GM20431 (cell line): ENCODE measurements around the gene CASP12.
"Not testable (repeated sequence)": the region's sequence is repeated elsewhere in the genome, so short reads cannot be mapped to it uniquely, and the experiment has no call there.

ENCODE experiments used
- in situ Hi-C: fragments of 300-500 bp; cut with MseI, MboI; formaldehyde crosslinking; loops from one replicate; pipeline ENCODE4 v1.15.0; 2020; ENCODE audit warnings: low sequenced_read_pairs; ENCODE audit not compliant: unreplicated experiment

CASP12 gene

DNA sequence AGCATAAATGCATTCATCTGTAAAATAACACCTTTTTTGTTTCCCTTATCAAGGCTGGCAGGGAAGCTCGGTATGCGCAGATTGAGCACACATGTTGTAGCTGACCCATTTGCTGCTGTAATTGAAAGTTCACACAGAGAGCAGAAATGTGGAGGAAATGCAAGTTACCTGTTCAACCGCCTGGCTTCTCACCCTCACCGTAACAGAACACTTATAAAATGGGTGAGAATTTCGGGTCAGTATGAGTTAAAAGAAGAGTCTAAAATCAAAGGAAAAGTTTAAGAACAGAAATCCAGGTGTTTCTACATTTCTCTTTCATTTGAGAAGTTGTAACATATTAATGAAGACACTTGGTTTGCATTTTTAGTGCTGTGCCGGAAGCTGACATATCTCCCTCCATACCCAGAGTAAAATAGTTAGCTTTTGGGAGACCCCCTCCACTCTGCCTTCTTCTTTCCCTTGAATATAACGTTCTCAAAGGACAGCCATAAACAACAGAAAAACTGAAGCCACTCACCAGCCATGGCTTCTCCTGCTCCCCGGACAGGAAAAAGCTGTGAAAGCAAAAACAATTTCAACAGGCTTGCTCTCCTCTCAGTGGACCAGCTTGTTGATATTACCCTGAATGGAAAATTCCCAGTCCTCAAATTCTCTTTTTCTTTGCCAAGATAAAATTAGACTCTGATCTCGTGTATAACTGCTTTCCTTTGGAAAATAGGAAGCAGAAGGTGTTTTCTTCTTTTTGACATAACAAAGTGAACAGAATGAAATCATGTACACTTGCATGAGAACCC, at the start of gene CASP12:
Gene CASP12 (minus strand): TSS at position 570 of the 794 bp plus-strand sequence.
- in situ Hi-C loops: no loop called here

DNA sequence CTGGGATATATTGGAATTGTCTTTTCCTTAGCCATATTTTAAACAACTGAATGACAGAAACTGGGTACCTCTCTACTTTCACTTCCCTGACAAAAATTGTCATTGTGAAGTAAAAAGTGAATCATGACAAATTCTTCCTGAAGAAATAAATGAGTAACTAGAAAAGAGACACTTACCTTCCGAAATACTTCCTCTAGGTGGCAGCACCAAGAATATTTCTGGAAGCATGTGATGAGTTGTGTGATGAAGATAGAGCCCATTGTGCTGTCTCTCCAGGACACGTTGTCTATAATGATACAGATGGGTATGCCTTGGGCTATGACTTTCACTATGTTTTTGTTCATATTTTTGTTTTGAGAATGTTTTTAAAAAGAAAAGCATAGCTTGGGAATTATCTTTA, 48.6 kb upstream of the CASP12 start:
- in situ Hi-C loops: no loop called here

DNA sequence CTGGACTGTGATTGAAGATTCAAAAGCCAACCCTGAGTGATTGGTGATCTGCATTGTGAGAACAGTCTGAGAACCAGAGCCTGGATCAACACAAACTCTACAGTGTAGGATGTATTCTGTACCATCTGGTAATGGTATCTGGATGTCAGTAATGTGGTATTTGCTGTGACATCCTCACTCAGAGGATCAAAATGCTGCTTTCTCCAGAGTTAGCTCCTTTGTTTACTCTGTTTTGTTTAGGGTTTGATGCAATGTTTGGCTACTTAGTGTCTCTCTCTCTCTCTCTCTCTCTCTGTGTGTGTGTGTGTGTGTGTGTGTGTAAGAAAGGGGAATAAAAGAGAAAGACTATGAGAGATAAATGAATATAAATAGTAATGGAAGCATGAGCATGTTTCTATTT, 45.8 kb upstream of the CASP12 start:
- in situ Hi-C loops: no loop called here

GRCh38 chr11:104943561-104943960, 45.3 kb upstream of the CASP12 start:
- in situ Hi-C loops: no loop called here

GRCh38 chr11:104934594-104934993, 36.3 kb upstream of the CASP12 start:
- in situ Hi-C loops: no loop called here

GRCh38 chr11:104934073-104934472, 35.8 kb upstream of the CASP12 start:
- in situ Hi-C loops: not testable (repeated sequence)

DNA sequence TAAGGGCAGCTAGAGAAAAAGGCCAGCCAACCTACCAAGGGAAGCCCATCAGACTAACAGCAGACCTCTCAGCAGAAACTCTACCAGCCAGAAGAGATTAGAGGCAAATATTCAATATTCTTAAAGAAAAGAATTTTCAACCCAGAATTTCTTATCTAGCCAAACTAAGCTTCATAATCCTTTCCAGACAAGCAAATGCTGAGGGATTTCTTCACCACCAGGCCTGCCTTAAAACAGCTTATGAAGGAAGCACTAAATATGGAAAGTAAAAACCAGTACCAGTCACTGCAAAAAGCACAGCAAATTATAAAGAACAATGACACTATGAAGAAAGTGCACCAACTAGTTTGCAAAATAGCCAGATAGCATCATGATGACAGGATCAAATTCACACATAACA, 30.6 kb upstream of the CASP12 start:
- in situ Hi-C loops: no loop called here

- in situ Hi-C loops: no loop called here
Observed at GRCh38 chr11:104926771-104927611, 28.7 kb upstream of the CASP12 start.

DNA sequence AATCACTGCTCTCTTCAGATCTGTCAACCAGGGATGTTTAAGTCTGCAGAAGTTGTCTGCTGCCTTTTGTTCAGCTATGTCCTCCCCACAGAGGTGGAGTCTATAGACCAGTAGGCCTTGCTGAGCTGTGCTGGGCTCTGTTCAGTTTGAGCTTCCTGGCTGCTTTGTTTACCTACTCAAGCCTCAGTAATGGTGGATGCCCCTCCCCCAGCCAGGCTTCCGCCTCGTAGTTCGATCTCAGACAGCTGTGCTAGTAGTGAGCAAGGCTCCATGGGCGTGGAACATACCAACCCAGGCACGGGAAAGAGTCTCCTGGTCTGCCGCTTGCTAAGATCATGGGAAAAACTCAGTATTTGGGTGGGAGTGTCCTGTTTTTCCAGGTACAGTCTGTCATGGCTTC, 27.6 kb upstream of the CASP12 start:
- in situ Hi-C loops: no loop called here

- in situ Hi-C loops: no loop called here
Observed at GRCh38 chr11:104918113-104918824, 20.0 kb upstream of the CASP12 start.

GRCh38 chr11:104917271-104918112, 19.2 kb upstream of the CASP12 start:
- in situ Hi-C loops: no loop called here

GRCh38 chr11:104916442-104916841, 18.2 kb upstream of the CASP12 start:
- in situ Hi-C loops: no loop called here

- in situ Hi-C loops: no loop called here
Observed at GRCh38 chr11:104912102-104912501, 13.8 kb upstream of the CASP12 start.

DNA sequence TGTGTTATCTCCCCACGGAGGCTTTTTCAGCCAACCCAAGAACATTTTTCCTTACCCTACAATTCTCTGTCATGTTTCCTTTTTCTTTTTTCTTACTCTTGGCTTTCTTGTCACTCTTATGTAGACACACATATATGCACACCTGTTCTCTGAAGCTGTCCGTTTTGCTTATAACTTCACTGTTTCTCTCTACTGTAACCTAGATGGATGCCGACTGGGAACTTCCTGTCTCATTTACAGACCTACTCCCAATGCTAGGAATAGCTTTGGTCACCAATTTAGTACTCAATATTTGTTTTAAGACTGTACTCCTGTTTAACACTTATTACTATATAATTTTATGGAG, 9.9 kb upstream of the CASP12 start:
- in situ Hi-C loops: no loop called here

DNA sequence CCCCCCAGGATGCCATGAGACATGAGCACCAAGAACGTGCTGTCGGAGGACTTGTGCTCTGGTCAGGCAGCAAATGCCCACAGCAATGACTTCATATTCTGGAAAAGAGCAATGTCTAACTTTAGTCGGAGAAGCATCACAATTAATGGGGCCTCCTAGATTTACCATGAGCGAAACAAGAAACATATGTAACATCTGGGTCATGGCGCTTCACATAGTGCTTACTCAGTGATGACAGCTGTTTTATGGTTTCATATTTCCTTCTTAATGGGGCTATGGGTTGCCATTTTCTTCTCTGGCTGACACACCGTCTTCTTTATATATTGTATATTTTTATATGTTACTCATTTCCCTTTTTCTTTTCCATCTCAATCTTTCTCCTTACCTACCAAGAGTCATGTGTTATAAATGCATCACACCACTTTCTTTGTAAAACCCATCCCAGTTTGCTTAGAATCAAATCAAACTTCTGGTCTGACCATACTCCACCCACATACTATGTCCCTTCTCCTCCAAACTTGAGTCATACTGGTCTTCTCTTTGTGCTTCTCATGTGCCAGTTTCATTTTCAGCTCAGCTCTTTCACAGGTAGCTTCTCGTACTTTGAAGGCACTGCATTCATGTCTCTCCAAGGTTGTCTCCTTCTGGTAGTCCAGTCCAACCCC, 9.4 kb upstream of the CASP12 start:
- in situ Hi-C loops: no loop called here

DNA sequence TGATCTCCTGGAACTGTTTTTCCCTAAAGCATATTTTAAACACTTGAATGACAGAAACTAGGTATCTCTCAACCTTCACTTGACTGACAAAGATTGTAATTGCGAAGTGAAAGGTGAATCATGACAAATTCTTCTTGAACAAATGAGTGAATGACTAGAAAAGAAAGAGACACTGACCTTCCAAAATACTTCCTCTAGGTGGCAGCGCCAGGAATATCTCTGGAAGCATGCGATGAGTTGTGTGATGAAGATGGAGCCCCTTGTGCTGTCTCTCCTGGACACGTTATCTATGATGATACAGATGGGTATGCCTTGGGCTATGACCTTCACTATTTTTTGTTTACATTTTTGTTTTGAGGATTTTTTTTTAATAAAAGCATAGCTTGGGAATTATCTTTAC, 7.0 kb upstream of the CASP12 start:
- in situ Hi-C loops: no loop called here

DNA sequence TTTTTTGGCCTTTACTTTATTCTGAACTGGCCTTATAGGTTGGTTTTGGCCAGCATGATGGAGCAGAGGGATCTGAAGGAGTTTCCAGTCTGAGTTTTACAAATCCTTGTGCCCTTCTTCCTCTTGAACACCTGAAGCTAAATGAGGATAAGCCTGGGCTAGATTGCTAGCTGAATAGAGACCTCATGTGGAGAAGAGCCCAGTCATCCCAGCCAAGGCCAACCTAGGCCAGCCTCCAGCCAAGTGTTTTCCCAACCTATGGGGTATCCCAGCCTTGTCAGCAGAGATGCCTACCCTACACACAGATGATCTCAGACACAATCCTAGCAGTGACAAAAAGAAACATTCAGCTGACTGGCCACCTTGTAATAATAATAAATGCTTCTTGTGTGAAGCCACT, 966 bp upstream of the CASP12 start:
- in situ Hi-C loops: no loop called here

DNA sequence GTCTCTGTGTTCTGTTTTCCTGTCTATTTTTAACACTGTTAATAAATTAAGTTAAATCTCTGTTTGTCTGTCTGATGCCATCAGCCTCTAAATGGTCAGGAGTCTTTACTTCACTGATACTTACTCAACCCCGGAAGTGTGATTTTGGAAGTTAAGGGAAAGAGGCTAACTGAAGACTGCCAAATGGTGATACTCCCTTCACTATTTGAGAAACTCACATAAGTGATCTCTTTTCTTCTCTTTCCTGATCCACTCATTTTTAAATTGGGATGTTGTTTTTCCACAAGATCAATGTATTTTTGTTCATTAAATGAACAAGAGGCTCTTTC, 389 bp upstream of the CASP12 start:
- in situ Hi-C loops: no loop called here

GRCh38 chr11:104895634-104896033, 2.6 kb downstream of the CASP12 start:
- in situ Hi-C loops: no loop called here

- in situ Hi-C loops: no loop called here
Observed at GRCh38 chr11:104893876-104894275, 4.4 kb downstream of the CASP12 start.
